A673 (cell line): ENCODE measurements around the gene PLEKHG4.

ENCODE experiments used
- EZH2 ChIP-seq: fragments of 200-600 bp; sonication (generic); IDR thresholded peaks from 2 replicates; pipeline ENCODE4 v1.6.1; 2017; ENCODE audit warnings: borderline replicate concordance, low read depth, mild to moderate bottlenecking, mixed read lengths, antibody characterized with exemption, low read length; ENCODE audit not compliant: poor library complexity, severe bottlenecking
- TF ChIP-seq, protein P1 (sequence below): fragments of 300-800, 200-600 bp; sonication (generic); conservative IDR thresholded peaks from 2 replicates; pipeline ENCODE4 v1.5.1; 2017; ENCODE audit warnings: low read depth, mild to moderate bottlenecking, antibody characterized with exemption, low read length, moderate library complexity, mixed read lengths

DNA sequence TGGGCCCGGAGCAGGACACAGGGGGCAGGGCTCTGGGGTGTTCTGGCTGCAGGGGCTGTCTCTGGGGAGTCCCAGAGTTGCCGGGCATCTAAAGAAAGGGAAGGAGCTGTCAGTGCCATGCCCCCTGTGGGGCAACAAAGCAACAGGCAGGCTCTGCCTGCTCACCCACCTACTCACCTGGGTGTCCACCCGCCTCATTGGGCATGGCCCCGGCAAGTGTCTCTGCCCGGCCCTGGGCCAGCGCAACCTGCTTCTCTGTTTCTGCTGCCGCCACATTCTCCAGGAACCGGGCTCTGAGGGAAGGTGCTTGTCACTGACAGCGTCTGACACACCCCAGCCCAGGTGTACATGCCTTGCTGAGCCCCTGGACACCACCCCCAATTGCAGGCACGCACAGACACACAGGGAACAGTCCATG, 45.1 kb upstream of the PLEKHG4 start:
- TF ChIP-seq, protein P1, sequence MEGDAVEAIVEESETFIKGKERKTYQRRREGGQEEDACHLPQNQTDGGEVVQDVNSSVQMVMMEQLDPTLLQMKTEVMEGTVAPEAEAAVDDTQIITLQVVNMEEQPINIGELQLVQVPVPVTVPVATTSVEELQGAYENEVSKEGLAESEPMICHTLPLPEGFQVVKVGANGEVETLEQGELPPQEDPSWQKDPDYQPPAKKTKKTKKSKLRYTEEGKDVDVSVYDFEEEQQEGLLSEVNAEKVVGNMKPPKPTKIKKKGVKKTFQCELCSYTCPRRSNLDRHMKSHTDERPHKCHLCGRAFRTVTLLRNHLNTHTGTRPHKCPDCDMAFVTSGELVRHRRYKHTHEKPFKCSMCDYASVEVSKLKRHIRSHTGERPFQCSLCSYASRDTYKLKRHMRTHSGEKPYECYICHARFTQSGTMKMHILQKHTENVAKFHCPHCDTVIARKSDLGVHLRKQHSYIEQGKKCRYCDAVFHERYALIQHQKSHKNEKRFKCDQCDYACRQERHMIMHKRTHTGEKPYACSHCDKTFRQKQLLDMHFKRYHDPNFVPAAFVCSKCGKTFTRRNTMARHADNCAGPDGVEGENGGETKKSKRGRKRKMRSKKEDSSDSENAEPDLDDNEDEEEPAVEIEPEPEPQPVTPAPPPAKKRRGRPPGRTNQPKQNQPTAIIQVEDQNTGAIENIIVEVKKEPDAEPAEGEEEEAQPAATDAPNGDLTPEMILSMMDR: no peak
- no peak for TF ChIP-seq EZH2
